Type B pancreatic cell (in vitro differentiated cells): Measurements from ENCODE around the gene CHD9NB. TPM values are rescaled to one million over a fixed set of nuclear protein-coding genes. Genes with fewer than 3 reads are reported as not detected.

Experiments
- DNase-seq: peaks from one replicate; pipeline ENCODE4 v3.0.0; 2021; ENCODE audit warnings: mixed read lengths; ENCODE audit not compliant: unreplicated experiment; ENCODE audit errors: extremely low spot score
- H3K27ac Mint-ChIP-seq: 2 replicates; pipeline ENCODE4 v1.8.0; 2021; ENCODE audit warnings: mild to moderate bottlenecking, mixed read lengths
- H3K27me3 Mint-ChIP-seq: 2 replicates; pipeline ENCODE4 v1.8.0; 2021; ENCODE audit warnings: mixed read lengths
- H3K36me3 Mint-ChIP-seq: 2 replicates; pipeline ENCODE4 v1.8.0; 2021; ENCODE audit warnings: mixed read lengths
- H3K4me1 Mint-ChIP-seq: one replicate; pipeline ENCODE4 v1.8.0; 2021; ENCODE audit warnings: mixed read lengths; ENCODE audit not compliant: unreplicated experiment
- H3K4me3 Mint-ChIP-seq: 2 replicates; pipeline ENCODE4 v1.8.0; 2021; ENCODE audit warnings: mild to moderate bottlenecking, mixed read lengths
- H3K9me3 Mint-ChIP-seq: 2 replicates; pipeline ENCODE4 v1.8.0; 2021; ENCODE audit warnings: mixed read lengths
- CTCF ChIP-seq: fragments of 200-600 bp; sonication (generic); conservative IDR thresholded peaks from 2 replicates; pipeline ENCODE4 v1.5.0; 2021; ENCODE audit warnings: antibody characterized with exemption, mild to moderate bottlenecking
- total RNA-seq: library from RNA; stranded (reverse); gene quantifications from 2 replicates; pipeline ENCODE4 v1.2.1, GENCODE V29; 2021; ENCODE audit warnings: low replicate concordance

Gene CHD9NB
- total RNA-seq, 1 donor from 2014 or later: 4.4 TPM

GRCh38 chr16:52997922-52998321, 54.8 kb downstream of the CHD9NB start:
- no peak overlapping the region for H3K27ac Mint-ChIP-seq
- no peaks in the 10 kb centered on the region for H3K27me3 Mint-ChIP-seq
- no peaks in the 10 kb centered on the region for H3K9me3 Mint-ChIP-seq
- H3K4me3 Mint-ChIP-seq: no peak overlapping the region
- H3K4me1 Mint-ChIP-seq: no peaks in the 10 kb centered on the region
- TF ChIP-seq CTCF: no peak
- H3K36me3 Mint-ChIP-seq: no peaks in the 10 kb centered on the region
- no peak for DNase-seq

GRCh38 chr16:52994942-52995341, 57.8 kb downstream of the CHD9NB start:
- Mint-ChIP-seq H3K9me3 (no peaks in the 10 kb centered on the region), H3K27ac (no peak overlapping the region), H3K4me3 (no peak overlapping the region), H3K27me3 (no peaks in the 10 kb centered on the region), H3K4me1 (no peaks in the 10 kb centered on the region), H3K36me3 (no peaks in the 10 kb centered on the region)
- no peak for TF ChIP-seq CTCF
- DNase-seq: no peak

GRCh38 chr16:52993179-52993578, 59.5 kb downstream of the CHD9NB start:
- H3K36me3 Mint-ChIP-seq: no peaks in the 10 kb centered on the region
- H3K4me1 Mint-ChIP-seq: no peaks in the 10 kb centered on the region
- no peaks in the 10 kb centered on the region for H3K9me3 Mint-ChIP-seq
- no peak for TF ChIP-seq CTCF
- no peak overlapping the region for H3K27ac Mint-ChIP-seq
- no peaks in the 10 kb centered on the region for H3K27me3 Mint-ChIP-seq
- no peak for DNase-seq
- no peak overlapping the region for H3K4me3 Mint-ChIP-seq

GRCh38 chr16:52991572-52991971, 61.1 kb downstream of the CHD9NB start:
- no peak for TF ChIP-seq CTCF
- Mint-ChIP-seq H3K4me3 (no peak overlapping the region), H3K4me1 (no peaks in the 10 kb centered on the region), H3K9me3 (no peaks in the 10 kb centered on the region), H3K27ac (no peak overlapping the region), H3K36me3 (no peaks in the 10 kb centered on the region), H3K27me3 (no peaks in the 10 kb centered on the region)
- DNase-seq: no peak

Other genes with a start within 250 kb of the CHD9NB start
- gene CHD9, start 2.1 kb upstream of the CHD9NB start, total RNA-seq: 45.8 and 68.6 TPM in 2 replicates